Esophagus squamous epithelium (tissue), 4 donors: Measurements from ENCODE around the gene HCRT.

Experiments
- POLR2A ChIP-seq, 4 donors: fragments of 450-650 bp; IDR thresholded peaks; one replicate each; pipeline ENCODE4 v1.6.1; 2017; ENCODE audit warnings: antibody characterized with exemption in 4 of 4, mild to moderate bottlenecking in 4 of 4, moderate library complexity in 3 of 4
- TF ChIP-seq, protein P1 (sequence below), 6 experiments: fragments of 450-650 bp in 4 of 6; fragments of 200-600 bp in 2 of 6; sonication (generic) in 2 of 6; IDR thresholded peaks; one replicate each; pipeline ENCODE4 v1.5.1; 2016 to 2019; ENCODE audit warnings: antibody characterized with exemption in 6 of 6, mild to moderate bottlenecking in 4 of 6, moderate library complexity in 4 of 6

DNA sequence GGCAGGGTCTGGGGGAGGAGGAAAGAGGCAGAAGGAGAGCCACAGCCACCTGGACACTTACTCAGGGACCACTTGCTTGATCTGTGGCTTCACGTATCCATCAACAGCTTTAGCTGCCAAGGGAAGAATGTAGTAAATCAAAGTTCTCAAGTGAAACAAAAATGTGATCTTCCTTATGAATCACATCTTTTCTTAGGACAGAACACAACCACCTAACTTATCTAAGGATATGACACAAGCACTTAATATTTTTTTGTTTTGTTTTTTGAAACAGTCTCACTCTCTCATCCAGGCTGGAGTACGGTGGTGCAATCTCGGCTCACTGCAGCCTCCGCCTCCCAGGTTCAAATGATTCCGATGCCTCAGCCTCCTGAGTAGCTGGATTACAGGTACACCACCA lies 17.4 kb upstream of the HCRT start:
- TF ChIP-seq, protein P1, sequence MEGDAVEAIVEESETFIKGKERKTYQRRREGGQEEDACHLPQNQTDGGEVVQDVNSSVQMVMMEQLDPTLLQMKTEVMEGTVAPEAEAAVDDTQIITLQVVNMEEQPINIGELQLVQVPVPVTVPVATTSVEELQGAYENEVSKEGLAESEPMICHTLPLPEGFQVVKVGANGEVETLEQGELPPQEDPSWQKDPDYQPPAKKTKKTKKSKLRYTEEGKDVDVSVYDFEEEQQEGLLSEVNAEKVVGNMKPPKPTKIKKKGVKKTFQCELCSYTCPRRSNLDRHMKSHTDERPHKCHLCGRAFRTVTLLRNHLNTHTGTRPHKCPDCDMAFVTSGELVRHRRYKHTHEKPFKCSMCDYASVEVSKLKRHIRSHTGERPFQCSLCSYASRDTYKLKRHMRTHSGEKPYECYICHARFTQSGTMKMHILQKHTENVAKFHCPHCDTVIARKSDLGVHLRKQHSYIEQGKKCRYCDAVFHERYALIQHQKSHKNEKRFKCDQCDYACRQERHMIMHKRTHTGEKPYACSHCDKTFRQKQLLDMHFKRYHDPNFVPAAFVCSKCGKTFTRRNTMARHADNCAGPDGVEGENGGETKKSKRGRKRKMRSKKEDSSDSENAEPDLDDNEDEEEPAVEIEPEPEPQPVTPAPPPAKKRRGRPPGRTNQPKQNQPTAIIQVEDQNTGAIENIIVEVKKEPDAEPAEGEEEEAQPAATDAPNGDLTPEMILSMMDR (IDR thresholded peaks at IDR 0.05): no peak
- TF ChIP-seq POLR2A (IDR thresholded peaks at IDR 0.05): no peak
